G401.6 (cell line): Measurements from ENCODE around the gene C1QTNF6.

ENCODE experiments used
- FAIRE-seq: peaks from 2 replicates; lab custom pipeline; 2012; peaks lifted over from hg19 to GRCh38; lab: Jason Lieb, UNC

The C1QTNF6 gene

DNA sequence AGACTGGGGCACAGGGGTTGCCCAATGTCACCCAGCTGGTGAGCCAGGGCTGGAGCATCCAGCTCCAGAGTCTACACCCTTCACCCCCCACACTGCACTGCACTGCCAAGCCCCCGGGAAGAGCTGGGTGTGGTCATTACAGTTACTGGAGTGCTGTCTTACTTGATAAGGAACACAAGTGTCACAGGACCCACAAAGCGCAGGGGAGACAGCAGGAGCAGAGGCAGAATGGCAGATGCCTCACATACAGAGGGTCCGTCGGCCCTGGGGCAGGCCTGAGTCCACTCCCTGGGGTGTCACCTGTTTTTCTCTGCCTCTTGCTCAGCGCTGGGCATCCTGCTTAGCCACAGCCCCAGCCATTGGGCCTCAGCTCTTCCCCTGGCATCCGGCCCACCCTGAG lies 46.1 kb downstream of the C1QTNF6 start:
- no peak for FAIRE-seq

DNA sequence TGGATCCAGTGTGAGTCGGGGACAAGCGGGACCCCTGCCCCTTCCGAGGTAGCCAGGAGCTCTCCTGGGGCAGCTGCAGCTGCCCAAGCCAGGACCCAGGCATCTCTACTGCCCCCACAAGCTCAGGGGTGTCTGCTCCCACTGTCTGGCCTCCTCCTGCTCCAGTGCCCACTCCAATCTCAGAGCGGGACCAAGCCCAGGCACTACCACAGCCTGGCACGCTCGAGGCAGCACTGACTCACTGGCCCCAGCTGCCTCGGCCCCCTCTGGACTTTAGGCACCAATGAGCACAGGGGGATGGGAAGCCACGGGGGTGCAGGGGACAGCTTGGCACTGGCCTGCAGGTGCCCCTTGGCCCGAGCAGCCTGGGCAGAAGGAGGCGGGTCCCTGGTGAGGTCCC lies 46.6 kb downstream of the C1QTNF6 start:
- FAIRE-seq, result no peak

DNA sequence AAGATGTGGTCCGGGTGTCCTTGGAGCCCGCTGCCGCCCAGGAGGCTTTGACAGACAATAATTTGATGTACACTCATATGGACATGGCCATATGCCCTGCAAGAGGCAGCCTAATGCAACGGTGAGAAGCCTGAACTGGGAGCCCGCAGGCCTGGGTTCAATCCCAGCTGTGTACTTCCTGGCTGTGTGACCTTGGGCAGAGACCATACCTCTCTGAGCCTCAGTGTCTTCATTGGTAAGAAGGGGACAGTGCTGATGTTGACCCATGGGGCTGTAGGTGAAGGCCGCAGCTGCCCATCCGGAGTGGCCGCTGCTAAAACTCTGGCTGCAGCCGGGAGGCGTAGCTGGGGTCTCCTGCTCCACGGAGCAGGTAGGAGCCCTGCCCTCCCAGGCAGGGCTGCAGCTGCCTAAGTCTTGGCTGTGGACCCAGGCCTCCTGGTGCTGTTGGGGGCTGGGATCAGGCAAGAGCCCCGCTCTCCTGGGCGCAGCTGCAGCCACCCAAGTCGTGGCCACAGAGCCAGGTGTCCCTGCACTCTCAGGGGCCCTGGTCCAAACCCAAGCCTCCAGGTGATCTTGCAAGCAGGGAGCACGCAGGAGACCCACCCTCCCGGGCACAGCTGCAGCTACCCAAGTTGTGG lies 47.2 kb downstream of the C1QTNF6 start:
- FAIRE-seq, result no peak

DNA sequence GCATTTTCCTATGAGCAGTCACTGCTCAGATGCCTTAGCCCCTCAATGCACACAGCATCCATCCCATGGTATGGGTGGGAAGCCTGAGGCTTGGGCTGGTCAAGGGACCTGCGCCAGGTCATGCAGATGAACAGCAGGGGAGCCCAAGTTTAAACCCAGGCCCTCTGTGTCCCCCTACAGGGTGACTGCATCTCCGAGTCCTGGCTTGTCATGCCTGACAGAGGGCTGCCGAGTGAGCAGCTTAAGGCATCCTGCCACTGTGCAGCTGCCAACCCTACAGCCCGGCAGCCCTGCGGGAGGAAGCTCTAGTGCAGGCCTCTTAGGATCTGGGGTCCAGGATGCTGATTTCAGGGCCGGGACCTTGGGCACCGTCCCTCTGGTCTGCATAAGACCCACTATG lies 48.3 kb downstream of the C1QTNF6 start:
- no peak for FAIRE-seq

DNA sequence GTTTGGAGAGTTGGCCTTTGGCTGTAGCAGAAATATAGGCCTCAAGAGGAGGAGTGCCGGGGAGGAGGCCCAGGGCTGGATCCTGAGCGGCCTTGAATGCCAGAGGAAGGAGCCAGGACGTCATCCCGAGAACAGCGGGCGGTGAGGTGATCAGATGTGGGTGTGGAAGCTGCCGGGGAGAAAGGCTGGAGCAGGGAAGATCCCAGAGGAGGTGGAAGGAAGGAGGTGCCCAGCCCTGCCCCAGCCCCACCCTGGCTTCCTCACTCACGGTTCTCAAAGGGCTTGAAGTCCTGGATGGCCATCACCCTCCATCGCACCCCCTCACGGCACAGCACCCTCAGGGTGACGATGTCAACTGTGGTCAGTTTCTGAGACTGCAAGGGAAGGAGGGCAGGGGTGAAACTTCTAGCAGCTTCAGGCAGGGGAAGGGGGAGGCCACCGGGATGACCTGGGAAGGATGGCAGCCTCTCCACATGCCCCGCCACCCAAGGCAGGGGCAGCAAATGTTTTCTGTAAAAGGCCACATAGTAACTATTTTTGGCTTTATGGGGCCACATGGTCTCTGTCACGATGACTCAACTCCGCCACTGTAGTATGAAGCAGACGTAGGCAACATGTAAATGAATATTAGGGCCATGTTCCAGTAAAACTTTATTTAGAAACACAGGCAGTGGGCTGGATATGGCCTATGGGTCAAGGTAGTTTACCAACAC lies 49.0 kb downstream of the C1QTNF6 start:
- no peak for FAIRE-seq

DNA sequence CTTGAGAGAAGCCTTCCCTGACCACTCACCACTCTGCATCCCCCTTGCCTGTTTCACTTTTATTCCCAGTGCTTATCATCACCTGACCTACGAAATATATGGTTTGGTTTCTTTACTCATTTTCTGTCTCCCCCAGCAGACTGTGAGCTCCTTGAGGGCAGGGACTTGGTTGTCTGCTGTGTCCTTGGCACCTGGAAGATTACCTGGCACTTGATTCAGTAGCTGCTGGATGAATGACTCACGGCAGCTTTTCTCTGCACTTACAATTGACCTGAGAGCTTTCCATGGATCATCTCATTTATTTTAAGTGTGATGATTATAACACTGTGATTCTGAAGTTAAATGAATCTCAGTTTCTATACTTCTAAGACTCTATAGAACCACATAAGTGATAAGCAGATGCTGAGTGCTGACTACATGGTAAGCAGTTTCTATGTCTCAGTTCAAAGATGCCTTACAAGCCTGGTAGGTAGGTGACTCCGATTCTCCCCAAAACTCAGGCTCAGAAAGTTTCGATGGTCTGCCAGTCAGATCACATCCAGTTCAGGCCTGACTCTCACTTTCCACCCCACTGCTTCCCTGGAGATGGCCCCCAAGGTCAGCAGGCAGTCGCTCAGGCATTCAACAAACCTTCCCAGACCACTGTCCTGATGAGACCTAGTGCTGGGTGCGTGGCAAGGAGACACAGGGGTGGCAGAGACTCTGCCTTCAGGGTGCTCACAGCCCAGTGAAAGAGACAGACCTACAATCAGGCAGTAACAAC lies 50.0 kb downstream of the C1QTNF6 start:
- FAIRE-seq, result no peak

DNA sequence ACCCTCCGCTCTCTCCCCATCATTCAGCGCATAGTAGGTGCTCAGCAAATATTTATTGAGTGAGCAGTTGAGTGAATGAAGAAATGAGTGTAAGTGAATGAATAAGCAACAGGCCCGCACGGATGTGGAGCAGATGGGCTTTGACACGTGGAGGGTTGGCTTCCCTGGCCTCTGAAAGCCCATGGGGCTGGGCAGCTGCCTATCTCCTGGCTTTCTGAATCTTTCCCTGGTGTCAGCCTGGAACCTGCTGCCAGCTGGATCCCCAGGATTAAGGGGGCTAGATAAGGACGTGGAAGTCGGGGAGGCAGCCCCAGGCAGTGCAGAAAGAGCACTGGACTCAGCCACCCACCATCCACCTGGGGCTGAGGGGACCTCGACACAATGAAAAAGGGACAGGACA lies 50.9 kb downstream of the C1QTNF6 start:
- no peak for FAIRE-seq

DNA sequence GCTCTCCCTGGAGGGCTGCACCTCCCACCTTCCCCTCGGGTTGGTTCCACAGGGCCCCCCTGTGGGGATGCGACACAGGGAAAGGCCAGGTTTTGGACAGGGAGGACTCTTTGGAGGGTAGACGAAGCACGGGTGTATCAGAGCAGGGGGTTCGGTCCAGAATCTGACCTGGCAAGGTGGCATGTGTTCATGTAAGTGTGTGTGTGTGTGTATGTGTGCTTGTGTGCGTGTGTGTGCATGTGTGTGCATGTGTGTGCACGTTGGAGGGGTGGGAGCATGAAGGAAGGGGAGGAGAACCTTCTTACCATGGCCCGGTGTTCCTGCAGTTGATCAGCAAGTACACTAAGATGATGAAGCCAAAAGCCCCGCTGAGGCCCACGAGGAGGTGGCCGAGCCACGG lies 53.0 kb downstream of the C1QTNF6 start:
- no peak for FAIRE-seq

DNA sequence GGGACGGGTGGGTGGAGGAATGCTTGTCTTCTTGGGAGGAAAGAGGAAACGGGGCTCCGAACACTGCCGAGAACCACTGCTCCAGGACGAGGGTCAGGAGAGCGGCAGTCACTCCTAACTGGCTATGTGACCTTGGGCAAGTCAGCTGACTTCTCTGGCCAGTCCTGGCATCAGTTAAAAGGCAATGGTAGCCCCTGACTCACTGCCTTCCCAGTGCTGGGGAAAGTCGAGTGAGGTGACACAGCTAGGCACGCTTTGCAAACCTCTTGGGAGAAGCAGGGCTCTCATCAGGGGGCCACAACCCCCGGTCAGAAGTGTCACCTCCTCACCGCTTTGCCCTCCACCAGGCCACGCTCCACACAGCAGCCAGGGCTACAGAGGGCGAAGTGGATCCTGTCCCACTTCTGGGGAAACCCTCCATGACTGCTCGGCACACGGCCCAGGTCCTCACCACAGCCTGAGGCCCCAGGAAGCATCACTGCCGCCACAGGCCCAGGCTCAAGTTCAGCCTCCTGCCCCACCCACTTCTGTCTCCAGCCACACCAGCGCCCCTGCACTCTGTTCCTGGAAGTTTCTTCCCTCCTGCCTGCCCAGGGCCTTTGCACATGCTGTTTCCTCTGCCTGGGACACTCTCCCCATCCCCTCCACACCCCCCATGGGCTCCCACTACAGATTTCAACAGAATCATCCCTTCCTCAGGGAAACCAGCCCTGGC lies 54.6 kb downstream of the C1QTNF6 start:
- no peak for FAIRE-seq

DNA sequence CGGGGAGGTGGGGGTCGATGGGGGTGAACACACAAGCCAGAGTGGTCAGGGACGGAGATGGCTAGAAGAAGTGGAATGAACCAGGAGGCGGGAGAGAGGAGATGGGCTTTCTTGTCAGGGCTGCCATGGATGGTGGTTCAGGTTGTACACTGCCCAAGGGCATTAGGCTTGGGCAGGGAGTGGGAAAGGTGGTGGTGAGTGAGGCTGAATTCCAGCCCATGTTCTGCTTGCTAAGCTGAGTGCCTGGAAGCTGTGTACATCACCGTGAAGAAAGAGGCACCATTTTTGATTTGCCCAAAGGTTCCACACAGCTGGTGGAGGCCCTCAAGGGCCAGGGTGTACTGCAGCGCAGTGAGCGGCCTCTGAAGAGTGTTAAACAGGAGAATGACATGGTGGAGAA lies 55.3 kb downstream of the C1QTNF6 start:
- FAIRE-seq, result no peak
